ENCODE data around the gene B3GAT1.

GRCh38 chr11:134460881-134461280, 48.8 kb upstream of the B3GAT1 start:
- TF ChIP-seq EZH2 (IDR thresholded peaks at IDR 0.05; ENCODE audit: low read depth, unreplicated experiment) (no peak), POLR2AphosphoS5 (IDR thresholded peaks at IDR 0.05; ENCODE audit: low read depth) (no peak)
